HT1080 (cell line): Measurements from ENCODE around the gene FADD. TPM values are rescaled to one million over a fixed set of nuclear protein-coding genes. Genes with fewer than 3 reads are reported as not detected.

ENCODE experiments used
- DNase-seq: peaks from one replicate; pipeline ENCODE4 v3.0.0-alpha.2; 2015; ENCODE audit warnings: low read depth
- total RNA-seq: library from RNA; depleted of rRNA; stranded (reverse); fragments of >200 nt; shearing (Covaris generic); gene quantifications from 2 replicates; pipeline ENCODE4 v1.2.3, GENCODE V29; 2014

FADD gene
- total RNA-seq, 1 experiment from 2014 or later = 81.0 TPM

- DNase-seq = no peak
Observed at GRCh38 chr11:70230840-70231710, 28.0 kb downstream of the FADD start.

GRCh38 chr11:70233034-70233433 is 29.9 kb downstream of the FADD start:
- DNase-seq = no peak

- peak; percentile 96 for DNase-seq
Observed at GRCh38 chr11:70233511-70233934, 30.4 kb downstream of the FADD start.

DNA sequence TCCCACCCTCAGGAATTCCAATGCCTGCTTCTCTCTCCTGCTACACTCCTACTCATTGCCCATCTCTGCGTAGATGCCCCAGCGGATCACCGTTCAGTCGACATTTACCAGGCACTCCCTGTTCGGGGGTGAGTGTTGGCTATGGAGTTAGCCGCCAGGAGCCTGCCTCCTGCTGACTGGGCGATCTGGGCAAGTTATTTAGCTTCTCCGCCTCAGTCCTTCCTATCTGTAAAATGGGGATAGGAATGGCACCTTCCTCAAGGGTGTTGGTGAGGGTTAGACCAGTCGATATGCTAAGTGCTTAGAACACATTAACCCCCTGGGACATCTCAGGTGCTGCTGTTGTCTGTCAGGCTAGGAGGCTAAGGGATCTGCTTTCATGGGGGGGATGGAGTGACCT is 30.9 kb downstream of the FADD start:
- DNase-seq = no peak

DNA sequence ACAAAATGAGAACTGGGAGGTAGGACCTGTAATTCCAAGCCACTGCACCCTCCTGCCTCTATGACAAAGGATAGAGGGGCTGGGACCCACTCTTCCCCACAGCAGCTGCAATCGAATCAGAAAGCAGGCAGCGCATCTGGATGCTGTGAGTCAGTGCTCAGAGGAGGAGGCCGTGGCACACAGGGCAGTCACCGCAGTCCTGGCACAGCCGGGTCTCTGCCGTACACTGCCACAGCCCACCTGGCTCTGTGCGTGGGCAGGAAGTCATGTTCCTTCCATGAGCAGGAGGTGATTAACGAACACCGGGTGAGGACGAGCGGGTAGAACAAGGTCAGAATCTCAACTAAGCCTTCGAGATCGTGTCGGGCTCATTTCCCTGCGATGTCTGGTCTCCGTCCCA is 37.2 kb downstream of the FADD start:
- DNase-seq = peak; percentile 18

DNA sequence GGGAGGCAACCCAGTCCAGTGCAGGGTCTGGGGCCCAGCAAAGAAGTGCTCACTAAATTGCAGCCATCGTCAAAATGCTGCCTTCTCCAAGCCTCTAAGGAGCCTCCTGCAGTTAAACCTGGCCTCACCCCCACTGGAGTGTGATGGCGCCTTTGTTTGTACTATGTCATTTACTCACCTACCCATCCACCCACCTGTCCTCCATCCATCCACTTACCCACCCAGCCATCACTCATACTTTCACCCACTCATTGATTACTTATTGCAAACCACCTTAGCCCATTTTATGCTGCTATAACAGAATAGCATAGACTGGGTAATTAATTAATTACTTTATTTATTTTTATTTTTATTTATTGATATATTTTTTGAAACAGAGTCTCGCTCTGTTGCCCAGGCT is 38.6 kb downstream of the FADD start:
- DNase-seq = no peak

- no peak for DNase-seq
Observed at GRCh38 chr11:70242885-70243284, 39.8 kb downstream of the FADD start.

DNA sequence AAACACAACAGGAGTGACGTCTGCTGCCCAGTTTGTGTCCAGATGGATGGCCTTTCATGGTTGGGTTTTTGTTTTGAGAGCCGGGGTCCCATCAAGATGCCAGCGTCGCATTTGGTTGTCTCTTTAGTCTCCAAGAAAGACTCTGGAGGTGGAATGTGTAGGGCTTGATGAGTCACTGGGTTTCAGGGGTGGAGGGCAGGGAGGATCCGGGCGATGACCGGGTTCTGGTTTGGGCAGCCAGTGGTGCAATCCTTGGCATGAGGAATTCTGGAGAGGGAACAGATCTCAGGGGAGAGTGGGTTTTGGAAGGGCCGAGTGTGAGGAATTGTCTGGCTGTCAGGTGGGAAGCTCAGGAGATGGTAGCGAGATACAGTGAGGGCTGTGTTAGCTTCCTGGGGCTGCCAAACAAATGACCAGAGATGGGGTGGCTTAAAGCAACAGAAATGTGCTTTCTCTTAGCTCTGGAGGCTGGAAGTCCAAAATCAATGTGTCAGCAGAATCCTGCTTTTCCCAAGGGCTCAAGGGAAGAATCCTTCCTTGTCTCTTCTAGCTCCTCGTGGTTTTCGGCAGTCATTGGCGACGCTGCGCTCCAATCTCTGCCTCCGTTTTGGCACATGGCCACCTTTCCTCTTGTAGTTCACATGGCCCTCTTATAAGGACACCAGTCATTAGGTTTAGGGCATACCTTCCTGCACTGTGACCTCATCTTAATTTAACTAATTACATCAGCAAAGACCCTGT is 41.0 kb downstream of the FADD start:
- DNase-seq = peak; percentile 34

GRCh38 chr11:70244698-70245097 is 41.6 kb downstream of the FADD start:
- peak; percentile 24 for DNase-seq

- no peak for DNase-seq
Observed at GRCh38 chr11:70246196-70246595, 43.1 kb downstream of the FADD start.

- DNase-seq = no peak
Observed at GRCh38 chr11:70247042-70247709, 44.1 kb downstream of the FADD start.

DNA sequence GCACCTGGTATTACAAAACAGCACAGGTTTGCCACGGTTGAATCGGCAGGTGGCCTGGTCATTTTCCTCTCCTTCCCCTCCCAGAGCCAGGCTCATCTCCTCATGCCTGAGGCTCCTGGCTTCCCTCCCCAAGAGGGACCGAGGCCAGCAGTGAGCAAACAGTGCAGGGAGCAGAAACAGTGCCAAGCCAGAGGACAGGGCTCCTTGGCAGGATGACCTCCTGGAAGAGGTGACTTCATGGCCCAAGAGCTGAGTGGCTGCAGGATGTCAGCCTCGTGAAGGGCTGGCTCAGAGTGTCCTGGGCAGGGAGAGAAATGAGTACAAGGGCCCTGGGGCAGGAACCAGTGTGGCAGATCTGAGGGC is 44.6 kb downstream of the FADD start:
- no peak for DNase-seq

GRCh38 chr11:70250876-70251658 is 48.0 kb downstream of the FADD start:
- DNase-seq = no peak

DNA sequence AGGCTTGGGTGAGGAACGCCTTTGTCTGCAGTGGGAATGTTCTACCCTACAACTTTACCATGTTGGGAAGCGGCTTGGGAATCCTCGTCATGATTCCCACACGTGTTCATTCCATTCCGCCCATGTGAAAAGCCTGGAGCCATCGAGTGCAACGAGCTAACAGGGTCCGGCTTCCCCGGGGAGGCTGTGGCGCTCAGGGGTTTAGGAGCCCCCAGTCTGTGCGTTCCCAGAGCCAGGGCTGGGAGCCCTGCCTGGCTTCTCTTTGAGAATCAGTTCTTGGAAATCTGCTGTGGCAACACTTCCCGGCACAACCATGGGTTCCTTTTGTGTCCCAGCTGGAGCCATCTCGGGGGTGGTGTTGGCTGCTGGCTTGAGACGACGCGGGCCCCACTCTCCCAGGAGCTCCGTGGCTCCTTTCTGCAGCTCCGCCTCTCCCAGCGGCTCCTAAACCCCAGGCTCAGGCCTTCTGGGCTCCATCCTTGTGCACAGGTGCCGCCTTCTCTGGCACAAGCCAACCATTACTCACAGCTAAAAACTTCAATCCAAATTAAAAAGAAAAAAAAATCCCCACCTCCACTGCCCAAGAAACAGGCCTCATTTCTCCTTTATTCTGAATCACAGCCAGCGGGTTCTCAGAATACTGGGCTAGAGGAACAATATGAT is 48.7 kb downstream of the FADD start:
- DNase-seq = no peak

GRCh38 chr11:70252844-70253243 is 49.7 kb downstream of the FADD start:
- no peak for DNase-seq

- DNase-seq = no peak
Observed at GRCh38 chr11:70255477-70256116, 52.5 kb downstream of the FADD start.
